ENCODE data around the gene ZNF732.
A peak's percentile ranks its signal among the peaks of the same experiment; 100 is the strongest.
"Not testable (repeated sequence)": the region's sequence is repeated elsewhere in the genome, so short reads cannot be mapped to it uniquely, and the experiment has no call there.

The ZNF732 gene

DNA sequence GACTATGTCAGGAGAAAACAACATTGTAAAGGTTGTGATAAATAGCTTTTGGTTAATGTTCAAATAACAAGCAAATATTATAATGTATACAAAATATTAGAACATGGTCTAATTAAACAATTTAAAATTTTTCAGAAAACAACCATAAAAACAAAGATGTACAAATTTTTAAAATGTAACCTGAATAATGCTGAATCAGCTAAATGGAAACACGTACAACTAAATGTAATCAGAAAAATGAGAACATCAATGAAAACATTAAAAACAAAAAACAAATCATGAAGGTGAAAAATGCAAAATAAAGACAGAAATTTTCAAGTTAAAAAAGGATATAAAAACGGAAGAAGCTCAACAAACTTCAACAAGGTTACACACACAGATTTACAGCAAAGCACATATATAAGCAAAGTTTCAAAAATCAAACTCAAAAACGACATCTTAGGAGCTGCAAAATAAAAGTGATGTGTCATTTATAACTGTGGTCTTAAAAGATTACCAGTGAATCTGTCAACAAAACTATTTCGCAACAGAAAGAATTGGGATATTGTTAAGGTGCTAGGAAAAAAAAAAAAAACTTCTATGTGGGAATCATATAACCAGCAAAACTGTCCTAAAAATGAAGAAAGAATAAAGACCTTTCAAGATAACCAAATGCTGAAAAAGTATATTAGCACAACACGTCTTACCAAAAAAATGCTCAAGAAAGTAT, 31.8 kb downstream of the ZNF732 start:
- Histone ChIP-seq H3K4me3 (ENCODE audit: low read depth, low read length, poor library complexity, severe bottlenecking) (no peak overlapping the region), H3K9me2 (ENCODE audit: low read depth, low read length) (no peaks in the 10 kb centered on the region), H3K27me3 (ENCODE audit: insufficient read depth, low read length) (no peaks in the 10 kb centered on the region), H3K9ac (ENCODE audit: low read length) (no peak overlapping the region), H3K4me2 (ENCODE audit: low read length) (no peak overlapping the region), H2AFZ (ENCODE audit: low read length) (no peak overlapping the region), H3K9me3 (ENCODE audit: low read length) (no peaks in the 10 kb centered on the region), H3K79me2 (ENCODE audit: insufficient read depth, low read length) (no peaks in the 10 kb centered on the region), H4K20me1 (ENCODE audit: insufficient read depth, low read length) (no peaks in the 10 kb centered on the region), H3K4me1 (ENCODE audit: insufficient read depth, low read length, severe bottlenecking) (no peaks in the 10 kb centered on the region), H3K36me3 (ENCODE audit: insufficient read depth, low read length) (no peaks in the 10 kb centered on the region), H3K27ac (ENCODE audit: low read depth, low read length, poor library complexity, severe bottlenecking) (no peak overlapping the region), H3F3A (ENCODE audit: insufficient read depth, low read length) (no peaks in the 10 kb centered on the region)
- no peak for TF ChIP-seq EZH2 (IDR thresholded peaks at IDR 0.05; ENCODE audit: borderline replicate concordance, low read length)
- TF ChIP-seq, protein P1, sequence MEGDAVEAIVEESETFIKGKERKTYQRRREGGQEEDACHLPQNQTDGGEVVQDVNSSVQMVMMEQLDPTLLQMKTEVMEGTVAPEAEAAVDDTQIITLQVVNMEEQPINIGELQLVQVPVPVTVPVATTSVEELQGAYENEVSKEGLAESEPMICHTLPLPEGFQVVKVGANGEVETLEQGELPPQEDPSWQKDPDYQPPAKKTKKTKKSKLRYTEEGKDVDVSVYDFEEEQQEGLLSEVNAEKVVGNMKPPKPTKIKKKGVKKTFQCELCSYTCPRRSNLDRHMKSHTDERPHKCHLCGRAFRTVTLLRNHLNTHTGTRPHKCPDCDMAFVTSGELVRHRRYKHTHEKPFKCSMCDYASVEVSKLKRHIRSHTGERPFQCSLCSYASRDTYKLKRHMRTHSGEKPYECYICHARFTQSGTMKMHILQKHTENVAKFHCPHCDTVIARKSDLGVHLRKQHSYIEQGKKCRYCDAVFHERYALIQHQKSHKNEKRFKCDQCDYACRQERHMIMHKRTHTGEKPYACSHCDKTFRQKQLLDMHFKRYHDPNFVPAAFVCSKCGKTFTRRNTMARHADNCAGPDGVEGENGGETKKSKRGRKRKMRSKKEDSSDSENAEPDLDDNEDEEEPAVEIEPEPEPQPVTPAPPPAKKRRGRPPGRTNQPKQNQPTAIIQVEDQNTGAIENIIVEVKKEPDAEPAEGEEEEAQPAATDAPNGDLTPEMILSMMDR (IDR thresholded peaks at IDR 0.05; ENCODE audit: low read length) = no peak

DNA sequence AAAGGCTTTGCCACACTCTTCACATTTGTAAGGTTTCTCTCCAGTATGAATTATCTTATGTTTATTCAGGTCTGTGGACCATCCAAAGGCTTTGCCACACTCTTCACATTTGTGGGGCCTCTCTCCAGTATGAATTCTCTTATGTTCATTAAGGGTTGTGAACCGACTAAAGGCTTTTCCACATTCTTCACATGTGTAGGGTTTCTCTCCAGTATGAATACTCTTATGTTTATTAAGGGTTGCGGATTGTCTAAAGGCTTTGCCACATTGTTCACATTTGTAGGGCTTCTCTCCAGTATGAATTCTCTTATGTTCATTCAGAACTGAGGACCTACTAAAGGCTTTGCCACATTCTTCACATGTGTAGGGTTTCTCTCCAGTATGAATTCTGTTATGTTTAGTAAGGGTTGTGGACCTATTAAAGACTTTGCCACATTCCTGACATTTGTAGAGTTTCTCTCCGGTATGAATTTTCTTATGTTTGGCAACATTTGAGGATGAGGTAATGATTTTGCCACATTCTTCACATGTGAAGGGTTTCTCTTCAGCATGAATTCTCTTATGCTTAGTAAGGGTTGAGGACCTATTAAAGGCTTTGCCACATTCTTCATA, 33.7 kb downstream of the ZNF732 start:
- Histone ChIP-seq H3K9ac (ENCODE audit: low read length) (no peak overlapping the region), H3K4me1 (ENCODE audit: insufficient read depth, low read length, severe bottlenecking) (no peaks in the 10 kb centered on the region), H3F3A (ENCODE audit: insufficient read depth, low read length) (no peaks in the 10 kb centered on the region), H3K27ac (ENCODE audit: low read depth, low read length, poor library complexity, severe bottlenecking) (no peak overlapping the region), H3K9me2 (ENCODE audit: low read depth, low read length) (no peaks in the 10 kb centered on the region), H3K4me3 (ENCODE audit: low read depth, low read length, poor library complexity, severe bottlenecking) (no peak overlapping the region), H3K9me3 (ENCODE audit: low read length) (no peaks in the 10 kb centered on the region), H3K27me3 (ENCODE audit: insufficient read depth, low read length) (no peaks in the 10 kb centered on the region), H3K79me2 (ENCODE audit: insufficient read depth, low read length) (no peaks in the 10 kb centered on the region), H3K4me2 (ENCODE audit: low read length) (no peak overlapping the region), H3K36me3 (ENCODE audit: insufficient read depth, low read length) (no peaks in the 10 kb centered on the region), H4K20me1 (ENCODE audit: insufficient read depth, low read length) (no peaks in the 10 kb centered on the region), H2AFZ (ENCODE audit: low read length) (no peak overlapping the region)
- no peak for TF ChIP-seq EZH2 (IDR thresholded peaks at IDR 0.05; ENCODE audit: borderline replicate concordance, low read length)
- TF ChIP-seq, protein P1 (IDR thresholded peaks at IDR 0.05; ENCODE audit: low read length) = no peak

DNA sequence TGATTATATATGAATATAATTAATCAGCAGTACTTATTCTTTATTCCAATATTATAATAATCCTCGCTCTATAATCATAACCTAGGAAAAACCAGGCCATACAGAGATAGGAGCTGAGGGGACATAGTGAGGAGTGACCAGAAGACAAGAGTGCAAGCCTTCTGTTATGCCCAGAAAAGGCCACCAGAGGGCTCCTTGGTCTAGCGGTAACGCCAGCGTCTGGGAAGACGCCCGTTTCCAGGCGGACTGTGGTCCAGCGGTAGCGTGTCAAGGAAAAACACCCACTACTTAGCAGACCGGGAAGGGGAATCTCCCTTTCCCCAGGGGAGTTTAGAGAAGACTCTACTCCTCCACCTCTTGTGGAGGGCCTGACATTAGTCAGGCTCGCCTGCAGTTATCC, 46.0 kb downstream of the ZNF732 start:
- not testable (repeated sequence) for H3K9me3 ChIP-seq (ENCODE audit: low read length); H3K27me3 ChIP-seq (ENCODE audit: insufficient read depth, low read length); H3K79me2 ChIP-seq (ENCODE audit: insufficient read depth, low read length); H3K4me2 ChIP-seq (ENCODE audit: low read length); H3K9me2 ChIP-seq (ENCODE audit: low read depth, low read length); H4K20me1 ChIP-seq (ENCODE audit: insufficient read depth, low read length); H3K4me1 ChIP-seq (ENCODE audit: insufficient read depth, low read length, severe bottlenecking); H3K4me3 ChIP-seq (ENCODE audit: low read depth, low read length, poor library complexity, severe bottlenecking); H3F3A ChIP-seq (ENCODE audit: insufficient read depth, low read length); H3K36me3 ChIP-seq (ENCODE audit: insufficient read depth, low read length); H3K27ac ChIP-seq (ENCODE audit: low read depth, low read length, poor library complexity, severe bottlenecking); H3K9ac ChIP-seq (ENCODE audit: low read length); H2AFZ ChIP-seq (ENCODE audit: low read length)
- TF ChIP-seq, protein P1 (IDR thresholded peaks at IDR 0.05; ENCODE audit: low read length) = 0 out of 2 replicates have a peak, but pooled peaks have one; percentile 8

All from OCI-LY1 (cell line).